Measurements from ENCODE around the gene ZNF438.
A peak's percentile ranks its signal among the peaks of the same experiment; 100 is the strongest.

The ZNF438 gene

GRCh38 chr10:30866896-30867295 lies 164.8 kb downstream of the ZNF438 start:
- H3K4me3 ChIP-seq (ENCODE audit: low read length), result no peak overlapping the region
- H3K4me1 ChIP-seq (ENCODE audit: control insufficient read depth, insufficient read depth, low read length), result peaks cover 14% of the 10 kb centered on the region
- no peaks in the 10 kb centered on the region for H3K27me3 ChIP-seq (ENCODE audit: control insufficient read depth, insufficient read depth, low read length)
- H3K4me2 ChIP-seq (ENCODE audit: low read length), result no peak overlapping the region
- H3K36me3 ChIP-seq (ENCODE audit: insufficient read depth, low read length), result no peaks in the 10 kb centered on the region
- H3K9me3 ChIP-seq (replicated peaks; ENCODE audit: low read length), result no peaks in the 10 kb centered on the region
- no peak overlapping the region for H3K9ac ChIP-seq (ENCODE audit: low read depth, low read length)

- H3K9ac ChIP-seq (ENCODE audit: low read depth, low read length), result no peak overlapping the region
- peaks cover 15% of the 10 kb centered on the region for H3K4me1 ChIP-seq (ENCODE audit: control insufficient read depth, insufficient read depth, low read length)
- H3K36me3 ChIP-seq (ENCODE audit: insufficient read depth, low read length), result no peaks in the 10 kb centered on the region
- H3K4me2 ChIP-seq (ENCODE audit: low read length), result no peak overlapping the region
- H3K9me3 ChIP-seq (replicated peaks; ENCODE audit: low read length), result no peaks in the 10 kb centered on the region
- no peak overlapping the region for H3K4me3 ChIP-seq (ENCODE audit: low read length)
- no peaks in the 10 kb centered on the region for H3K27me3 ChIP-seq (ENCODE audit: control insufficient read depth, insufficient read depth, low read length)
Measured at GRCh38 chr10:30865141-30865926, 166.3 kb downstream of the ZNF438 start.

GRCh38 chr10:30863516-30864210 lies 168.0 kb downstream of the ZNF438 start:
- Histone ChIP-seq H3K4me2 (ENCODE audit: low read length) (no peak overlapping the region), H3K4me1 (ENCODE audit: control insufficient read depth, insufficient read depth, low read length) (peaks cover 15% of the 10 kb centered on the region), H3K9ac (ENCODE audit: low read depth, low read length) (no peak overlapping the region), H3K4me3 (ENCODE audit: low read length) (no peak overlapping the region), H3K27me3 (ENCODE audit: control insufficient read depth, insufficient read depth, low read length) (no peaks in the 10 kb centered on the region), H3K9me3 (replicated peaks; ENCODE audit: low read length) (no peaks in the 10 kb centered on the region), H3K36me3 (ENCODE audit: insufficient read depth, low read length) (no peaks in the 10 kb centered on the region)

DNA sequence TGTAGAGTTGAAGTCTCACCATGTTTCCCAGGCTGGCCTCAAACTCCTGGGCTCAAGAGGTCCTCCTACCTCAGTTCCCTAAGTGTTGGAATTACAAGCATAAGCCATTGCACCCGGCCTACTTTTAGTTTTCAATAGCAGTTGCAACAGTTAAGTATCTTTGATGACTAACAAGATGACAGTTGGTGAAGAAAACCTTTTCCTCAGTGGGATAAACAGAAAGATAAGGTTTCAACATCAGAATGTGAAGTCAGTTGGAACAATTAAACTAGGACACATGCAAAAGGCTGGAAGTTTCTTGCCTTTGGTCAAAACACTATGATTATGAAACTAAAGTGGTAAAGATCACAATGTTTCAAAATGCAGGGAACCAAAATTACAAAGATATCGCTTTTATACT lies 169.2 kb downstream of the ZNF438 start:
- Histone ChIP-seq H3K9ac (ENCODE audit: low read depth, low read length) (peak overlapping the region; percentile 22), H3K4me2 (ENCODE audit: low read length) (peak overlapping the region; percentile 6), H3K4me3 (ENCODE audit: low read length) (no peak overlapping the region), H3K4me1 (ENCODE audit: control insufficient read depth, insufficient read depth, low read length) (peaks cover 15% of the 10 kb centered on the region), H3K36me3 (ENCODE audit: insufficient read depth, low read length) (no peaks in the 10 kb centered on the region), H3K9me3 (replicated peaks; ENCODE audit: low read length) (no peaks in the 10 kb centered on the region), H3K27me3 (ENCODE audit: control insufficient read depth, insufficient read depth, low read length) (no peaks in the 10 kb centered on the region)

DNA sequence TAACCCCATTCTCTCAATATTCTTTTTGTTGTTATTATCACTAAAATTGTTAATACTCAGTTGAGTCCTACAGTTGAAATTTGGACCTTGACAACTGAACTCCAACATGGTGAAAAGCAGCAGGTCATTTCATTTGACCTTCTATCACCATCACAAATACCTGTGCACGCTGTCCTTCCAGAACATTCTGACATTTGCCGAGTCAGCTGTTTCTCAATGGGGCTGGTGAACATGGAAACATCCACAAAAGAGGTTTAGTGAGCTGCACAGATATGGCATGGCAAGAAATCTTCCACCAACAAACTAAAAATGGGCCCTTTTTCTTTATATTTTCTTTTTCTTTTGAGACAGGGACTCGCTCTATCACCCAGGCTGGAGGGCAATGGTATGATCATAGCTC lies 169.7 kb downstream of the ZNF438 start:
- H3K4me1 ChIP-seq (ENCODE audit: control insufficient read depth, insufficient read depth, low read length), result peaks cover 15% of the 10 kb centered on the region
- no peak overlapping the region for H3K4me3 ChIP-seq (ENCODE audit: low read length)
- H3K4me2 ChIP-seq (ENCODE audit: low read length), result no peak overlapping the region
- H3K27me3 ChIP-seq (ENCODE audit: control insufficient read depth, insufficient read depth, low read length), result no peaks in the 10 kb centered on the region
- H3K9me3 ChIP-seq (replicated peaks; ENCODE audit: low read length), result no peaks in the 10 kb centered on the region
- H3K9ac ChIP-seq (ENCODE audit: low read depth, low read length), result no peak overlapping the region
- H3K36me3 ChIP-seq (ENCODE audit: insufficient read depth, low read length), result no peaks in the 10 kb centered on the region

DNA sequence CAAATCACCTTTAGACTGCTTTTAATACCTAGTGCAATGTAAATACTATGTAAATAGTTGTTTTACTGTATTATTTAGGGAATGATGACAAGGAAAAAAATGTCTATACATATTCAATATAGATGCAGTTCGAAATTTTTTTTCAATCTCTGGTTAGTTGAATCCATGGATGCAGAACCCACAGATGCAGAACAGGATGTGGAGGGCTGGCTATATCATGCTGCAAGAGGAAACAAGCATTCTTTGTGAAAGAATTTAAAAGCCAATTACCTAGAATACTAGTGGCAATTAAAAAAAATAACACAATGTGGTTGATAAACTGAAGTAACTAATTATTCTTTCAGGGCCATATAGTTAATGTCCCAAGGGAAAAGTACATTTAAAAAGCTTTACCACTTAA lies 170.4 kb downstream of the ZNF438 start:
- H3K27me3 ChIP-seq (ENCODE audit: control insufficient read depth, insufficient read depth, low read length), result no peaks in the 10 kb centered on the region
- no peak overlapping the region for H3K4me2 ChIP-seq (ENCODE audit: low read length)
- no peak overlapping the region for H3K9ac ChIP-seq (ENCODE audit: low read depth, low read length)
- no peaks in the 10 kb centered on the region for H3K9me3 ChIP-seq (replicated peaks; ENCODE audit: low read length)
- no peaks in the 10 kb centered on the region for H3K36me3 ChIP-seq (ENCODE audit: insufficient read depth, low read length)
- H3K4me3 ChIP-seq (ENCODE audit: low read length), result no peak overlapping the region
- H3K4me1 ChIP-seq (ENCODE audit: control insufficient read depth, insufficient read depth, low read length), result peaks cover 15% of the 10 kb centered on the region

DNA sequence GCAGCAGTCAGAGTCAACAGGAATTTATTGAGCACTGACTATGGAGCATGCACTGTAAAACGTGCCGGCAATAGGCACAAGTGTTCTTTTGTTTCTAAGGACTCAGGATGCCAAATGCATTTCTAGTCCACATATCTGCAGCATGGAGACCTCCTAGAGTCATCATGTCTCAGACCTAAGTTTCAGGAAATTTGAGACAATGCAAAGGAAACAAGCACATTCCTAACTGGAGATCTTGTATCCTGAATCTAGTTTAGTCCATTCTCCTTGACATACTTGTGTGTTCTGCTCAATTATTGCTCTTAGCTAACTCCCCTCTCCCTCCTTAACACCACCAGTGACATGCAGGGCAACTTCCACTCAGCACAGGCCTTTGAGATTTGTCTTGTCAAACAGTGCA lies 173.2 kb downstream of the ZNF438 start:
- no peak overlapping the region for H3K4me3 ChIP-seq (ENCODE audit: low read length)
- no peaks in the 10 kb centered on the region for H3K27me3 ChIP-seq (ENCODE audit: control insufficient read depth, insufficient read depth, low read length)
- no peaks in the 10 kb centered on the region for H3K9me3 ChIP-seq (replicated peaks; ENCODE audit: low read length)
- no peaks in the 10 kb centered on the region for H3K36me3 ChIP-seq (ENCODE audit: insufficient read depth, low read length)
- no peak overlapping the region for H3K9ac ChIP-seq (ENCODE audit: low read depth, low read length)
- H3K4me1 ChIP-seq (ENCODE audit: control insufficient read depth, insufficient read depth, low read length), result peaks cover 15% of the 10 kb centered on the region
- H3K4me2 ChIP-seq (ENCODE audit: low read length), result no peak overlapping the region

- Histone ChIP-seq H3K9me3 (replicated peaks; ENCODE audit: low read length) (no peaks in the 10 kb centered on the region), H3K4me3 (ENCODE audit: low read length) (no peak overlapping the region), H3K9ac (ENCODE audit: low read depth, low read length) (no peak overlapping the region), H3K36me3 (ENCODE audit: insufficient read depth, low read length) (no peaks in the 10 kb centered on the region), H3K4me2 (ENCODE audit: low read length) (no peak overlapping the region), H3K4me1 (ENCODE audit: control insufficient read depth, insufficient read depth, low read length) (peaks cover 10% of the 10 kb centered on the region), H3K27me3 (ENCODE audit: control insufficient read depth, insufficient read depth, low read length) (no peaks in the 10 kb centered on the region)
Measured at GRCh38 chr10:30857803-30858202, 173.9 kb downstream of the ZNF438 start.

- H3K4me2 ChIP-seq (ENCODE audit: low read length), result no peak overlapping the region
- no peaks in the 10 kb centered on the region for H3K36me3 ChIP-seq (ENCODE audit: insufficient read depth, low read length)
- H3K27me3 ChIP-seq (ENCODE audit: control insufficient read depth, insufficient read depth, low read length), result no peaks in the 10 kb centered on the region
- H3K9me3 ChIP-seq (replicated peaks; ENCODE audit: low read length), result no peaks in the 10 kb centered on the region
- no peak overlapping the region for H3K4me3 ChIP-seq (ENCODE audit: low read length)
- H3K4me1 ChIP-seq (ENCODE audit: control insufficient read depth, insufficient read depth, low read length), result no peaks in the 10 kb centered on the region
- H3K9ac ChIP-seq (ENCODE audit: low read depth, low read length), result no peak overlapping the region
Measured at GRCh38 chr10:30855131-30855530, 176.5 kb downstream of the ZNF438 start.

DNA sequence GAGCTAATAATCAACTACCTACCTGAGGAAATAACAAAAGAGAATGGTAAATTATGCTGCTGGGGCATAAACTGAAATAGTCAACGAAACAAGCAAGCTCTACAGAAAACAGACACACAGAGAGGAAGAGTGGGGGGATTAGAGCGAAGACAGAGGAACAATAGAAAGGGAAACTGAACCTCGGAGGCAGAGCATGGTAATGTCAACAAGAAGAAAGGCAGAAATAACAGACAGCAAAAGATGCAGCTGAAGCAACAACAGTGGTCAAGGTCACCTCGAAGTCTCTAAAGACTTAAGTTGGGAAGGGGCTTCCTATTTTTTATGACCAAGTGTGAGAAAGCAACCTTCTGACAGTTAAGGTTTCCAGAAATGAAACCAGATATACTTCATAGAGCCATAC lies 177.0 kb downstream of the ZNF438 start:
- Histone ChIP-seq H3K36me3 (ENCODE audit: insufficient read depth, low read length) (no peaks in the 10 kb centered on the region), H3K9me3 (replicated peaks; ENCODE audit: low read length) (no peaks in the 10 kb centered on the region), H3K4me1 (ENCODE audit: control insufficient read depth, insufficient read depth, low read length) (no peaks in the 10 kb centered on the region), H3K27me3 (ENCODE audit: control insufficient read depth, insufficient read depth, low read length) (no peaks in the 10 kb centered on the region), H3K4me3 (ENCODE audit: low read length) (no peak overlapping the region), H3K9ac (ENCODE audit: low read depth, low read length) (no peak overlapping the region), H3K4me2 (ENCODE audit: low read length) (no peak overlapping the region)

- H3K9ac ChIP-seq (ENCODE audit: low read depth, low read length), result no peak overlapping the region
- H3K4me1 ChIP-seq (ENCODE audit: control insufficient read depth, insufficient read depth, low read length), result no peaks in the 10 kb centered on the region
- no peaks in the 10 kb centered on the region for H3K9me3 ChIP-seq (replicated peaks; ENCODE audit: low read length)
- no peaks in the 10 kb centered on the region for H3K36me3 ChIP-seq (ENCODE audit: insufficient read depth, low read length)
- no peak overlapping the region for H3K4me3 ChIP-seq (ENCODE audit: low read length)
- H3K4me2 ChIP-seq (ENCODE audit: low read length), result no peak overlapping the region
- H3K27me3 ChIP-seq (ENCODE audit: control insufficient read depth, insufficient read depth, low read length), result no peaks in the 10 kb centered on the region
Measured at GRCh38 chr10:30853066-30853465, 178.6 kb downstream of the ZNF438 start.

GRCh38 chr10:30850776-30851175 lies 180.9 kb downstream of the ZNF438 start:
- Histone ChIP-seq H3K36me3 (ENCODE audit: insufficient read depth, low read length) (no peaks in the 10 kb centered on the region), H3K4me3 (ENCODE audit: low read length) (no peak overlapping the region), H3K4me2 (ENCODE audit: low read length) (no peak overlapping the region), H3K4me1 (ENCODE audit: control insufficient read depth, insufficient read depth, low read length) (no peaks in the 10 kb centered on the region), H3K27me3 (ENCODE audit: control insufficient read depth, insufficient read depth, low read length) (no peaks in the 10 kb centered on the region), H3K9me3 (replicated peaks; ENCODE audit: low read length) (no peaks in the 10 kb centered on the region), H3K9ac (ENCODE audit: low read depth, low read length) (no peak overlapping the region)

Data from skeletal muscle satellite cell (primary cell).